HG03432 (cell line): ENCODE results near the gene HLA-DQA1.
A peak's percentile ranks its signal among the peaks of the same experiment; 100 is the strongest.
"Not testable (repeated sequence)": the region's sequence is repeated elsewhere in the genome, so short reads cannot be mapped to it uniquely, and the experiment has no call there.

ENCODE experiments used
- ATAC-seq: cut with Tn5 transposase; IDR thresholded peaks from one replicate; pipeline ENCODE4 v1.9.1; 2021; ENCODE audit warnings: mild to moderate bottlenecking, moderate library complexity; ENCODE audit not compliant: unreplicated experiment

Gene HLA-DQA1

DNA sequence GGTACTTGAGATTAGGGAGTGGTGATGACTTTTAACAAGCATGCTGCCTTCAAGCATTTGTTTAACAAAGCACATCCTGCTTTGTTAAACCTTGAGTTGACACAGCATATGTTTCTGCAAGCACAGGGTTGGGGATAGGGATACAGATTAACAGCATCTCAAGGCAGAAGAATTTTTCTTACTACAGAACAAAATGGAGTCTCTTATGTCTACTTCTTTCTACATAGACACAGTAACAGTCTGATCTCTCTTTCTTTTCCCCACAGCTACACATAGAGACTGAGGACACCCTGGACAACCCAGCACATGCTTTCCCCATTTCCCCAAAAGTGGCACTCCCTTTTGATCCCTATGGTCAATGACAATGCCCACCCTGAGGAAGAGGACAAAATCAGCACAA lies 20.6 kb downstream of the HLA-DQA1 start:
- ATAC-seq, result not testable (repeated sequence)

GRCh38 chr6:32658268-32658897 lies 21.2 kb downstream of the HLA-DQA1 start:
- no peak for ATAC-seq

DNA sequence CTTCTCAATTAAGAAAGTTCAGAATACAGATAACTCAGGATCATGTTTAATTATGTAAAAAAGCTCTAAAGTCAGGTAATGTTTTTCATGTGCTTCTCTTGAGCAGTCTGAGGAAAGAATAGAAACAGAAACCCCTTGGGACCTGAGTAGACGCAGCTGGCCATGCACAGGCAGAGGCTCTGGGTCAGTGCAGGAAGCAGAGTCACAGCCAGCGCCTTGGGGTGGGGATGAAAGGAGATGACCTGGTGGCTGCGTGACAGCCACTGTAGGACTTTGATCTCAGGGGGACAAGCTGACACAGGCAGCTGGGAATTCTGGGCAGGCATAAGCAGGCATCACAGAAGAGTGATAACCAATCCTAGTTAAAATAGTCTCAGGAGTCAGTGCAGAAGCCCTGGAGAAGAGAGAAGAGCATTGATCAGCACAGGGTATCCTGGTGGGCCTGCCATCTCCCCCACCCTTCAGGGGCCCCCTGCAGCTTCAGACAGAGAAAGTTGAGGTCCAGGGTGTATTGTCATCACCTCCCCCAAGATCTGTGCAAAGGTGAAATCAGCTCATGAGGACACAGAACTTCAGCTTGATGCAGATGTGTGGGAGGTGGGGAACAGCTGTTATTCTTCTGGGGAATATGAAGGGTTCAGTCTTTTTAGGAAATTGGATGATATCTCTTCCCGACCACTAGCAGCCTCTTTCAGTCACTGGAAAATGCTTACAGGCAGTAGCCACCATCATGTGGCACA lies 22.8 kb downstream of the HLA-DQA1 start:
- ATAC-seq, result peak; percentile 72

DNA sequence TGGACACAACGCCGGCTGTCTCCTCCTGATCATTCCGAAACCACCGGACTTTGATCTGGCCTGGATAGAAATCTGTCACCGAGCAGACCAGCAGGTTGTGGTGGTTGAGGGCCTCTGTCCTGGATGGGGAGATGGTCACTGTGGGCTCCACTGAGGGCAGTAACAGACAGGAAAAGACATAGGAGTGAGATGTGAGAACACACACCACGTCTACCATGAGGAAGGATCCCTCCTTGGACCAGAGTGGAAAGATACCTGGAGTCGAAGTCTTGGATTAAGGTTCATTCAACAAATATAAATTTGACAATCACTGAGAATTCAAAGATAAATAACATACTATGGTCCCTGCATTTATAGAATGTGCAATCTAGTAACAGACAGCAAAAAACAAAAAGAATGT lies 24.9 kb downstream of the HLA-DQA1 start:
- ATAC-seq, result no peak

DNA sequence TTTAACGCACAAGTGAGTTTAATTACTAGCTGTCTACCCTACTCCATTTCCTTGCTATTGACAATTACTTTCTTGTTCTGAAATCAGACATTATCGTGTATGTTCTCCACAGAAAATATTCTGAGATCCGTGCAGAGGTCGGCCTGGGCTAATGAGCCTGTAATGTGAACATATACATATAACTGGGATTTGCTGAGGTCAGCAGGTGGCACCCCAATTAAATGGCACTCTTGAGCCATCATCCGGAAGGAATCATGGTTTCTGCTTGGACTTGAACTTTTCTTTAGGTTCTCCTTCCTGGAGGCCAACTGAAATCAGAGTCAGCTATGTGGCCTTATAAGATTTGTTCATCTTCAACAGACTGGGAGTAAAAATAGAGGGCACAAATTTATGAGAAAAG lies 25.6 kb downstream of the HLA-DQA1 start:
- no peak for ATAC-seq

DNA sequence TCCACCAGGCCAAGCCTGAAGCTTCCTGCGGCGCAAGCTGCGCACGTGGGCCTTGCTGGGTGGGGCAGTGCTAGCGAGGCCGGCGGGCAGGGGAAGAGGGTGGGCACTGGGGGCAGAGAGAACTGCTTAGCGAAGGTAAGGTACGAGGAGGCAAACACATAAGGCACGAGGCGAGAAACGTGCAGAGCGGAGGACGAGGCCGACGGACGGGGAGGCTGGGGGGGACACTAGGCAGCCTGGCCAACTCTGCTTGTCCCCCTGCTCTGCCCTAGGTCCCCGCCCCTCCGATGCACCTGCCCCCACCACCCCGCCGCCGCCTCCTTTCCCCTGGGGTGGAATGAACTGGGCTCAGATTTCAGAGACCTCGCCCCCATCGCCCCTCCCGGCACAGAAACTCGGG lies 27.1 kb downstream of the HLA-DQA1 start:
- ATAC-seq, result no peak

DNA sequence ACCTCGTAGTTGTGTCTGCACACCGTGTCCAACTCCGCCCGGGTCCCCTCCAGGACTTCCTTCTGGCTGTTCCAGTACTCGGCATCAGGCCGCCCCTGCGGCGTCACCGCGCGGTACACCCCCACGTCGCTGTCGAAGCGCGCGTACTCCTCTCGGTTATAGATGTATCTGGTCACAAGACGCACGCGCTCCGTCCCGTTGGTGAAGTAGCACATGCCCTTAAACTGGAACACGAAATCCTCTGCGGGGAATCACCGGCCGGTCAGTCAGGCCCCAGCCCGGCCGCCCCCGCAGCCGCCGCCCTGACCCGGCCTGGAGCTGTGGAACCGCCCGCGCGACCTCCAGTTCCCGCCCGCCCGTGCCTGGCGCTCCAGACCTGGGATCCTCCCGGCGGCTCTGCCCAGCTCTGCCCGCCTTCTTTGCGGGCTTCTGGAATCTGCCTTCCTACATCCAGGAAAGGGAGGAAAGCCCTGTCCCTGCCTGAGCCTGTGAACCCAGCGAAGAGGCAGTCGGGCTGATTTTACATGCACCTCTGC lies 27.7 kb downstream of the HLA-DQA1 start:
- no peak for ATAC-seq

DNA sequence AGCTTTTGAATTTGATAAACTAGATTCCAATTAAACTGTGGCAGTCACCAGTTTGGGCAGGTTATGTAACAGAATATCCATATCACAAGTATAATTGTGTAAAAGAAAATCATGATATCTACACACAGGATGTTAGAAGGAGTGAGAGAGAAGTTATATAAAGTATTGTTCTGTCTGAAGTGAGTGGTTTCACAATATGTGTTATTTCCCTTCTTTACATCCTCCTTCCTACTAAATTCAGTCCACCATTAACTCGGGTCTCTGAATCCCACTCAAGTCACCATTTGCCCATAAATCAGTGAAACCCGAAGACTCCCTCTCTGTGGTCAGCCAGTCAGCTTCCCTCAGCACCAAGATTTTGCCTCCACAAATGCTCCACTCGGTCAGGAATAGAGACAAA lies 28.5 kb downstream of the HLA-DQA1 start:
- ATAC-seq, result no peak

DNA sequence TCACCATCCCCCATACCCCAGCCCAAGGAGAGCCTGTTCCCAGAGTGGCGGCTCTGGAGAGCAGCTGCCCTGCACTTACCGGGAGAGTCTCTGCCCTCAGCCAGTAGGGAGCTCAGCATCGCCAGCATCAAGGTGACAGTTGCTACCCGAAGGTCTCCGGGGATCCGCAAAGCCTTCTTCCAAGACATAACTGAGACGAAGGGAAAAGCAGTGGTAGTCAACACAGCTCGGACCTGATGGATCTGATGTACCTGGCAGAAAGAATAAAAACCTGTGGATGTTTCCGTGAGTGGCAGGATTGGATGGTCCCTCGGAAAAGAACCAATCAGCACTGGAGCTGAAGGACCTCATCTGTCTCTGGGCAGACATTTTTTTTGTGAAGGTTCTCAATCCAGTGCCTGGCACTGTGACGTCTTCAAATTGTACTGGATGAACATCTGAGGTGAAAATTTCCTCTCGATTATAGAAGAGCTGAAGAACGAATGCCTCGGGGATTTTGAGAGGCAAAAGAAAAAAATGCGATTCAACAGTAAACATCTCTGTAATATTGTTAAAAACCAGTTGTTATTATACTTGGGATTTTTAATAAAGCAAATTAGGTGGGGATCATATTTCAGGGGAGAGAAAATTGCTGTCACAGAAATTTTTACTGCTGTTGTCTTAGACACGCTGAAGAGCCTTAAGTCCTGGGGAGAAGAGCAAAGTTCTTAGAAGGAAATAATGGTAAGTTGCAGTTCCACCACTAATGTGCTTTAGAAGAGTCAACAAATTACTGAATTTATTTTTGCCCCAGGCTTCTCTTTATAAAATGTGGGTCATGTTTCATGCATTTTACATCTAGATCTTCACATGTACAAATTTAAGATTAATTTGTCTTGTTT lies 29.5 kb downstream of the HLA-DQA1 start, which contains the start of gene HLA-DQB1:
HLA-DQB1 (minus strand) TSS at position 238 of the 881 bp plus-strand sequence; CDS start at position 188, 50 bp downstream.
- ATAC-seq, result no peak

GRCh38 chr6:32668226-32668747 lies 31.1 kb downstream of the HLA-DQA1 start:
- ATAC-seq, result peak; percentile 80

GRCh38 chr6:32669240-32669639 lies 32.0 kb downstream of the HLA-DQA1 start:
- ATAC-seq, result no peak

DNA sequence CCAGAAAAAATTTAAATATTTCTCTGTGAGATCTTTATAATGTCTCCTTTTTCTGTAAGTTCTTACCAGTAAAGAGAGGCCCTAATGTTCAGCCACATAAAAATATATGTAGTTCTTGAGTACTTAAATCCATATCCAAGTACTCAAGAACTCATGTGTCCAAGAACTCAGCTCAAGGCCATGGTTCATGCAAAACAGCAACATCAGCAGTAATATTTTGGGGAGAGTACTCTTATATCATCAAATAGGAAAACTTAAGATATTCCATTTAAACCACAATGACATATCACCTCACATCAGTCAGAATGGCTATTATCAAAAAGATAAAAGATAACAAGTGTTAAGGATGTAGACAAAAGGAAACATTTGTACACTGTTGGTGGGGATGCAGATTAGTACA lies 32.7 kb downstream of the HLA-DQA1 start:
- no peak for ATAC-seq

DNA sequence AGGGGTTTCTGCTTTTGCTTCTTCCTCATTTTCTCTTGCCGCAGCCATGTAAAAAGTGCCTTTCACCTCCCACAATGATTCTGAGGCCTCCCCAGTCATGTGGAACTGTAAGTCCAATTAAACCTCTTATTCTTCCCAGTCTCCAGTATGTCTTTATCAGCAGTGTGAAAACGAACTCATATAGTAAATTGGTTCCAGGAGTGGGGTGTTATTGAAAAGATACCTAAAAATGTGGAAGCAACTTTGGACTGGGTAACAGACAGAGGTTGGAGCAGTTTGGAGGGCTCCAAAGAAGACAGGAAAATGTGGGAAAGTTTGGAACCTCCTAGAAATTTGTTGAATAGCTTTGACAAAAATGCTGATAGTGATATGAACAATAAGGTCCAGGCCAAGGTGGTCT lies 34.7 kb downstream of the HLA-DQA1 start:
- not testable (repeated sequence) for ATAC-seq

DNA sequence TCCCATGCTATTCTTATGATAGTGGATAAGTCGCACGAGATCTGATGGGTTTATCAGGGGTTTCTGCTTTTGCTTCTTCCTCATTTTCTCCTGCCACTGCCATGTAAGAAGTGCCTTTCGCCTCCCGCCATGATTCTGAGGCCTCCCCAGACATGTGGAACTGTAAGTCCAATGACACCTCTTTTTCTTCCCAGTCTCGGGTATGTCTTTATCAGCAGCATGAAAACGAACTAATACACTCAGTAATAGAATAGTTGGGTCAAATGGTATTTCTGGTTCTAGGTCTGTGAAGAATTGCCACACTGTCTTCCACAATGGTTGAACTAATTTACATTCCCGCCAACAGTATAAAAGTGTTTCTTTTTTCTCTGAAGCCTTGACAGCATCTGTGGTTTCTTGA lies 36.9 kb downstream of the HLA-DQA1 start:
- not testable (repeated sequence) for ATAC-seq

DNA sequence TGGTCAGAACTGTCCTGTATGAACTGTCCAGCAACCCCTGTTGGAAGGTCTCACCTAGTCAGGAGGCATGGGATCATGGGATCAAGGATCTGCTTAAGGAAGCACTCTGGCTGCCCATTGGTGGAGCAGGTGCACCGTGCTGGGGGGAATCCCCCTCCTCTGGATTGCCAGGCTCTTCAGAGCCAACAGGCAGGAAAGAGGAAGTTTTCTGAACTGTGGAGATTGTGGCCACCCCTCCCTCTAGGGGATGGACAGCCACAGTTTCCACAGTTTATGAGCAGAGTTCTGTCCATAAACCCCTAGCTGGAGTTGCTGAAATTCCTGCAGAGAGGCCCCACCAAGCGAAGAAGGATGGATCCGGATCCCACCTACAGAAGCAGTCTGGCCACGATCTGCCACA lies 42.3 kb downstream of the HLA-DQA1 start:
- no peak for ATAC-seq

DNA sequence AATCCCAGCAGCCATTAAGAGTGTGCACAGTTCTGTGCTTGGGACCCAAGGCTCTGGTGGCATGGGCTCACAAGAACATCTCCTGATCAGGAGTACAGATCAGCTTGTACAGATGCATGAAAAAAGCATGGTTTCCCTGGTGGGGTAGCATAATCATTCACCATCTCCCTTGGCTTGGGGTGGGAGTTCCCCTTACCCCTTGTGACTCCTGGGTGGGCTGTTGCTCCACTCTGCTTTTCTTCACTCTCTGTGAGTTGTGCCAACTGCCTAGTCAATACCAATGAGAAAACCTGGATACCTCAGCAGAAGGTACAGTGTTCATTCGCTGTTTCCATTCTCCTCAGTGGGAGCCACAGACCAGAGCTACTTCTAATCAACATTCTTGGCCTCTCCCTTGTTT lies 42.8 kb downstream of the HLA-DQA1 start:
- ATAC-seq, result no peak

GRCh38 chr6:32684246-32684645 lies 47.0 kb downstream of the HLA-DQA1 start:
- ATAC-seq, result no peak

DNA sequence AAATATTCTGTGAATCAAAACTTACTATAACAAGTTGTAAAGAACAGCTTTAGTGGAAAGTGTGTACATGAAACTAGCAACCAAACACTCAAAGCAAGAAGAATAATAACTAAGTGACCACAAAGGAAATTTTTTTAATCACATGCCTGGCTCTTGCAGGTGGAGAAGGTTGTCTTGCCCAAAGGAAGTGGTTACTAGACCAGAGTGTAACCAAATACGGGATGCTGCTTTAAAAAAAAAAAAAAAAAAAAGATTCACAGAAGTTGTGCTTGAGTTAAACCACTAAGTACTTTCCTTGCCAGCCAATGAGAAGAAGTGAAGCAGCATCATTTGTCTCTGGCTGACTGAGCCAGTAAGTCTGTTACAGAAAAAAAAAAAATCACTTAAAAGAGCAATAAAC lies 48.4 kb downstream of the HLA-DQA1 start:
- ATAC-seq, result peak; percentile 86

GRCh38 chr6:32689531-32690501 lies 52.6 kb downstream of the HLA-DQA1 start:
- ATAC-seq, result no peak

GRCh38 chr6:32692019-32692418 lies 54.8 kb downstream of the HLA-DQA1 start:
- ATAC-seq, result no peak
